Fibroblast of lung (primary cell): ENCODE measurements around the gene ANKRD13A.

Experiments used
- EZH2 ChIP-seq: IDR thresholded peaks from 2 replicates; pipeline ENCODE4 v1.5.1; 2012; ENCODE audit warnings: low read length, control low read depth, mild to moderate bottlenecking; ENCODE audit errors: missing control alignments
- TF ChIP-seq, protein P1 (sequence below), 2 donors: IDR thresholded peaks in 1 of 2; conservative IDR thresholded peaks in 1 of 2; 1 replicate in 1 of 2; 2 replicates in 1 of 2; pipeline ENCODE4 v1.5.1; 2011 to 2012; ENCODE audit warnings: low read length in 2 of 2, control low read depth in 1 of 2, inconsistent platforms in 1 of 2, low read depth in 1 of 2, mild to moderate bottlenecking in 1 of 2

- TF ChIP-seq, protein P1, sequence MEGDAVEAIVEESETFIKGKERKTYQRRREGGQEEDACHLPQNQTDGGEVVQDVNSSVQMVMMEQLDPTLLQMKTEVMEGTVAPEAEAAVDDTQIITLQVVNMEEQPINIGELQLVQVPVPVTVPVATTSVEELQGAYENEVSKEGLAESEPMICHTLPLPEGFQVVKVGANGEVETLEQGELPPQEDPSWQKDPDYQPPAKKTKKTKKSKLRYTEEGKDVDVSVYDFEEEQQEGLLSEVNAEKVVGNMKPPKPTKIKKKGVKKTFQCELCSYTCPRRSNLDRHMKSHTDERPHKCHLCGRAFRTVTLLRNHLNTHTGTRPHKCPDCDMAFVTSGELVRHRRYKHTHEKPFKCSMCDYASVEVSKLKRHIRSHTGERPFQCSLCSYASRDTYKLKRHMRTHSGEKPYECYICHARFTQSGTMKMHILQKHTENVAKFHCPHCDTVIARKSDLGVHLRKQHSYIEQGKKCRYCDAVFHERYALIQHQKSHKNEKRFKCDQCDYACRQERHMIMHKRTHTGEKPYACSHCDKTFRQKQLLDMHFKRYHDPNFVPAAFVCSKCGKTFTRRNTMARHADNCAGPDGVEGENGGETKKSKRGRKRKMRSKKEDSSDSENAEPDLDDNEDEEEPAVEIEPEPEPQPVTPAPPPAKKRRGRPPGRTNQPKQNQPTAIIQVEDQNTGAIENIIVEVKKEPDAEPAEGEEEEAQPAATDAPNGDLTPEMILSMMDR (conservative IDR thresholded peaks at IDR 0.05 in 1 of 2, IDR thresholded peaks at IDR 0.05 in 1 of 2; ENCODE audit: low read depth in 1 of 2, low read length in 2 of 2): no peak
- no peak for TF ChIP-seq EZH2
Measured at GRCh38 chr12:110080410-110080809, 81.2 kb downstream of the ANKRD13A start.
